HL-60 (cell line): ENCODE measurements around the gene CAV2.

ENCODE experiments used
- CTCF ChIP-seq: IDR thresholded peaks from one replicate; pipeline ENCODE4 v1.5.1; 2011; ENCODE audit warnings: low read length, control low read depth, inconsistent platforms; ENCODE audit not compliant: insufficient read depth
- POLR2AphosphoS5 ChIP-seq: IDR thresholded peaks from 2 replicates; pipeline ENCODE4 v1.6.1; 2012; ENCODE audit warnings: low read depth

- TF ChIP-seq CTCF: no peak
- no peak for TF ChIP-seq POLR2AphosphoS5
These were observed 19.4 kb downstream of the CAV2 start for GRCh38 chr7:116518961-116519360.
